GM18858 (cell line): ENCODE measurements around the gene PDE4C.

Experiments used
- ATAC-seq: cut with Tn5 transposase; IDR thresholded peaks from one replicate; pipeline ENCODE4 v1.9.1; 2021; ENCODE audit not compliant: unreplicated experiment

Gene PDE4C

GRCh38 chr19:18254546-18255503, 28.6 kb upstream of the PDE4C start:
- ATAC-seq: no peak

GRCh38 chr19:18253716-18254115, 27.5 kb upstream of the PDE4C start:
- no peak for ATAC-seq

- no peak for ATAC-seq
Measured at GRCh38 chr19:18253130-18253529, 26.9 kb upstream of the PDE4C start.

GRCh38 chr19:18252370-18252717, 26.1 kb upstream of the PDE4C start:
- no peak for ATAC-seq

DNA sequence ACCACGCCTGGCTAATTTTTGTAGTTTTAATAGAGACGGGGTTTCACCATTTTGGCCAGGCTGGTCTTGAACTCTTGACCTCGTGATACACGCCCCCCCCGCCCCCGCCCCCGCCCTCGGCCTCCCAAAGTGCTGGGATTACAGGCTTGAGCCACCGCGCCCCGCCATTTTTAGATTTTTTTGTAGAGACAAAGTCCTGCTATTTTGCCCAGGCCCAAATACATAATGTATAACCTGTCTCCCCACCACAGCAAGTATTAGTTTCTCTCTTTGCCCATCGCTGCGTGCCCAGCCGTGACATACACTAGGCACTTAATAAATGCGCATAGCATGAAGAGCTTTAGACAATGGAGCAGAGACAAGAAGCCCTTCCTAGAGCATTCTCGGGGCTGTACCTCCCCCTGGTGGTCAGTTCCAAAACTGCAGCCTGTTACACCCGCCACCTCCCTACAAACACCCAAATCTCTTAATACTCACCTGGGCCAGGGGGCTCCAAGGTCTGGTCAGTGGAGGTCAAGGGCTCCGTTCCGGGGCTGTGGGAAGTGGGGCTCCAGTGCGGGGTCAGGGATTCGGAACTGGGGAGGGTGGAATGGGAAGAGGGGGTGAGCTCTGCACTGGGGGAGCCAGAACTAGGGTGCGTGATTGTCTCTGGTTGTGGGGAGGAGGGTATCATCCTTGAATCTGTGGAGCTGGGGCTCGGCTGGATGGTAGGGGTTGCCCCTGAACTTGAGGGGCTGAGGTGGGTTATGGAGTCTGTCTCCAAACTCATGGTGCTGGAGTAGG, 25.5 kb upstream of the PDE4C start:
- no peak for ATAC-seq

GRCh38 chr19:18249834-18250233, 23.6 kb upstream of the PDE4C start:
- no peak for ATAC-seq

DNA sequence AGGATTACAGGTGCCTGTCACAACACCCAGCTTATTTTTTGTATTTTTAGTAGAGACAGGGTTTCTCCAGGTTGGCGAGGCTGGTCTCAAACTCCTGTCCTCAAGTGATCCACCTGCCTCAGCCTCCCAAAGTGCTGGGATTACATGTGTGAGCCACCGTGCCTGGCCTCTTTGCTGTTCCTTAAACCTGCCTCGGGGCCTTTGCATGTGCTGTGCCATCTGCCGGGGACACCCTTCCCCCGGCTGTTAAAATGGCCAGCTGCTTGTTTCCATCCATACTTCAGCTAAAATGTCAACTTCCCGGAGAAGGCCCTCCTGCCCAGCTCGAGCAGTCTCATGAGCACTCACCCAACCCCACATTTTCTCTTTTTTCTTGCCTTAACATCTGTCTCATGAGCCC, 19.1 kb upstream of the PDE4C start:
- no peak for ATAC-seq

DNA sequence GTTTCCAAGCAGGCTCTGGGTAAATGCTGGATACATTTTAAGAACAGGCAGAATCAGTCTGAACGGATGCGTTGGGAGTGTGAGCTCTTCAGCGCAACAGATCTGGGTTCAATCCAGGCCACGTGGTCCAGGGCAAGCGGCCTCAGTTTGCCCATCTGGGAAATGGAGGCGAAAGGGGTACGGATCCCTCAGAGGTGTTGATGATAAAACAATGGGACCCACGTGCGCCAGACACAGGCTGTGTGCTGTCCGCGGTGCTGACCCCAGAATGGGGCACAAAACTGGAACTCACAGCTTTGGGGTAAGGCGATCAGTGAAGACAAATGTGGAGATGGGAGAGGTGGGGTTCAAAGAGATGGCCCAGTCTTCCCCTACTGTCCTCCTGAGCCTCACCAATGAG, 13.1 kb upstream of the PDE4C start:
- ATAC-seq: no peak

- ATAC-seq: no peak
Measured at GRCh38 chr19:18234194-18234593, 8.0 kb upstream of the PDE4C start.

GRCh38 chr19:18233224-18233825, 7.1 kb upstream of the PDE4C start:
- ATAC-seq: no peak

- ATAC-seq: no peak
Measured at GRCh38 chr19:18232540-18233223, 6.4 kb upstream of the PDE4C start.

- no peak for ATAC-seq
Measured at GRCh38 chr19:18231775-18232174, 5.5 kb upstream of the PDE4C start.

DNA sequence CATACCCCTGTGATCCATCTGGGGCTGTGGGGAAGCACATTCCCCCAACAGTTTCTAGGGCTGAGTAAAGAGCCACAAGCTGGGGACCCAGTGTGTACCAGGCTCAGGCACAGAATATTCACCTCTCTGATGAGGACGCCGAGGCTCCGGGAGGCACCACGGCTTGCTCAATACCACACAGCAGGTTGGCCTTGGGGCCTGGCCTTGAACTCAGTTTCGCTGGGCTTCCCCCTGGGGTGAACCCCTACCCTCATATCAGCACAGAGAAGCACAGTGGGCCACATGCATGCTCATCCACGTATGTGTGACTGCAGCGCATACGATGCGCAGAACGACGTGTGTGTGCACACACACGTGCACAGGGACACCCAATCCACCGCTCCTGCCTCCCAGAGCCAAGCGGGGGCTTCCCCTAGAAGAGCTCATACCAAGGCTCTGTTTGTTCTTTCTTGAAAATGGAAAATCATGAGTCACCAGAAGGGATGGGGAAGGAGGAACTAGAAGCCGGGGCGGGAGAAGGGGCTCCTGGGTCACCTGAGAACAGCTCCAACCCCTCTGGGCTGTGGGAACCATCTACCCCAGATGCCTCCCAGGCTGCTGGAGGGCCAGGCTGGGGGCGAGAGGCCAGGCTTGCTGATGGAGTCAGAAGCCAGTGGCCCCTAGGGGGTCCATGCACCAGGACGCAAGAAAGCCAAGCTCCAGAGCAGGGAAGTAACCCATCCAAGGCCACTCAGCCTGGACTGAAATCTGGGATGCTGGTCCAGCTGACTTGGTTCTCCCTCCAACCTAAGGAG, 4.9 kb upstream of the PDE4C start:
- ATAC-seq: no peak

GRCh38 chr19:18229915-18230314, 3.7 kb upstream of the PDE4C start:
- no peak for ATAC-seq

DNA sequence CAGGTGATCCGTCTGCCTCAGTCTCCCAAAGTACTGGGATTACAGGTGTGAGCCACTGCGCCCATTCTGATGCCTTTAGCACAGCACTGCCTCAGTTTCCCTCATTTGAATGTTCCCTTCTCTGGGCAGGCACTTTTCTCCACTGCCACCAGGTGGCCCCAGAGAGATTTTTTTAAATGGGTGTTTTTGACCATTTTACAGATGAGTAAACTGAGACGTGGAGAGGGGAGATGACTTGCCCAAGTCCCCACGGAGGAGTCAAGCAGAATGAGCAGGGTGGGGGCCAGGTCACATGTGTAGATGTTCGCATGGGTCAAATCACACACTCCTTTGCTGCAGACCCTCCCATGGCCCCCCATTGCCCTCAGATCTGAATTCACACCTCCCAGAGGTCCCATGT, 3.2 kb upstream of the PDE4C start:
- ATAC-seq: no peak

DNA sequence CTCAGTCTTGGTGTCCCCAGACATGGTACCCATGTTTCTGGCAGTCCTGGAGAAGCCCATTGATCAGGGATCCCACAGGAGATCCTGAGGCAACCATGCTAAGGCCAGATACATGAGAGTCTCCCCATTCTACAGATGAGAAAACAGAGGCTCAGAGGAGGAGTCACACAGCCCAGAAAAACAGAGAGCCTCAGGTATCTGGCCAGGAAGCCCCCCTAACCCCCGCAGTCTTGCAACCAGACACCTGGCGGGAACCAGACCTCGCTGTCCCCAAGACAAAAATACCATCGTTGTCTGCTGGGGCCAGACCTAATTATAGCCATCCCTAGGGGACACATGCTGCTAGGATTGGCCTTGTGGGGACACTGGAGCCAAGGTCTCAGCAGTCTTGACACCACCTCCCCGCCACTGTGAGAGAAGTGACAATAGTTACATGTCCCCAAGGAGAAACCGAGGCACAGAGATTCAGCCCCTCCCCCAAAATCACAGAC, 1.6 kb upstream of the PDE4C start:
- ATAC-seq: no peak

GRCh38 chr19:18226956-18227780, 930 bp upstream of the PDE4C start:
- ATAC-seq: no peak

DNA sequence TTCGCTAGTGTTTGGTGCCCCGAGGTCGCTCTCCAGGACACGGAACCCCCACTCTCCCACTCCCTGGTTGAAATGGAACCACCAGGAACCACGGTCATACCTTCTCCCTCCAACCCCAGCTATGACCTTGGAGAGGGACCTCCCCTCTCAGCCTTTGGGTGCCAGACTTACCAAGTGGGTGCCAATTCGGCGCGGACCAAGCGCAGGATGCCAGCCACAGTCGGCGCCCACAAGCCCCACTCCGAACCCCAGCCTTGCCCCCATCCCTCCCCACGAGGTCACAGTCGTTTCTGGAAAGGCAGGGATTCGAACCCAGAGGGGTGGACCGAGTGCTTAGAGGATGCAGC, 910 bp downstream of the PDE4C start:
- ATAC-seq: no peak

DNA sequence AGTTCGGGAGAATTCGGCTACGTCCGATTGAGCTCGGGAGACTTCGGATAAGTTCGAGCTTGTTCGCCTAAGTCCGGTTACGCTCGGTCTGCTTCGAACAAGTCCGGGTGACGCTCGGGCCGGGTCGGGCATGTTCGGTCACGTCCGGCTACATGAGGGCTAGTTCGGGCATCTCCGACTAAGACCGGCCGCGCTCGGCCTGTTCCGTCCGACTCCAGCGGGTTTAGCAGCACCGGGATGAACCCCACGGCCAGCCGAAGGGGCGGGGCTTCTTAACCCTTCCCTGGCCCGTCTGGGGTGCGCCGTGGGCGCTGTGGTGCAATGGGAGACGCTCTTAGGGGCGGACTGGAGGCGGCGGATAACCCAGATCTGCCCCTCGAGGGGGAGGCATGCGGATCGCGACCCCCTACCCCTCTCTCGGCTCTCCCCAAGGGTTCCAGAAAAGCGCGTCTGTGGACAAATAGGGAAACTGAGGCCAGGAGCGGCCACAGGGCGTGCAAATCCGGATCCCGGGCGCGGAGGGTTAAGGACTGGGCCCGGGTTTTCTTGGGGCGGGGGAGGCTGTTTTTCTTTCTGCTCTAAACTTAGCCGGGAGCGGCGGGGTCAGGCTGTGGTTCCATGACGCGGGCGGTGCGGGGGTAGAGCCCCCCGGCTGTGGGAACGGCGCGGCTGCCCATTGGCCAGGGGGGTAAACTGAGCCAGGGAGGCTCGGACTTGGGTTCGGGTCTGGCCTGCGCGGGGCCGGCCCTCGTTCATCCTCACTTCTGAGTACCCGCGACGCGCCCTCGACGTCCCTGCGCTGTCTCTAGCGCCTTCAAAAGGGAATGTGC, 1.5 kb downstream of the PDE4C start:
- peak; percentile 77 for ATAC-seq
